HUES6 (cell line): Measurements from ENCODE around the gene PPP6R1.

ENCODE experiments used
- H3K27ac ChIP-seq: 2 replicates; pipeline ENCODE4 v1.7.0; 2013; ENCODE audit warnings: low read depth, mild to moderate bottlenecking, low read length, inconsistent platforms
- H3K27me3 ChIP-seq: 2 replicates; pipeline ENCODE4 v1.6.1; 2013; ENCODE audit warnings: low read length; ENCODE audit not compliant: control insufficient read depth, insufficient read depth
- H3K36me3 ChIP-seq: 2 replicates; pipeline ENCODE4 v1.6.1; 2013; ENCODE audit warnings: low read length; ENCODE audit not compliant: control insufficient read depth, insufficient read depth
- H3K4me1 ChIP-seq: 2 replicates; pipeline ENCODE4 v1.6.1; 2013; ENCODE audit warnings: low read length; ENCODE audit not compliant: control insufficient read depth, insufficient read depth
- H3K4me3 ChIP-seq: 2 replicates; pipeline ENCODE4 v1.5.1; 2013; ENCODE audit warnings: low read depth, low read length
- H3K9ac ChIP-seq: one replicate; pipeline ENCODE4 v1.6.1; 2013; ENCODE audit warnings: mild to moderate bottlenecking, low read length
- H3K9me3 ChIP-seq: 2 replicates; pipeline ENCODE4 v1.6.1; 2013; ENCODE audit warnings: low read depth, low read length; ENCODE audit not compliant: control insufficient read depth, insufficient read depth

Gene PPP6R1

DNA sequence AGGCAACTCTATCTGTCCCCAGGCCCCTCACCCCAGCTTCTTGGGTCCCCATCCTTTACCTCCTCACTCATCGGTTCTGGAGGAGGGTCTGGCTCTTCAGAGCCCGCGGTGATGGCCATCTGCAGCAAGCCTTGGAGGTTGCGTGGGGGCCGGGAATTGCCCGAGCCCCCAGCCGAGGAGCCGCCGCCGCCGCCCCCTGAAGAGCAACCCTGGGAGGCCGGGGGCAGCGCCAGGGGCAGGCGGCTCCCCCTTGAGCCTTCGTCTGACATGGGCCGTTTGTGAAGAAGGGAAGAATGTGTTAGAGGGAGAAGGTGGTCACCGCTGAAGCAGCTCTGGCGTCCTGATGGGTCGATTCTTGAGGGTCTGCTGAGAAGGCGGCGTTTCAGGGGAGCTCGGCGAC is 20.5 kb upstream of the PPP6R1 start:
- H3K9ac ChIP-seq, result peak overlapping the region; percentile 67
- no peaks in the 10 kb centered on the region for H3K9me3 ChIP-seq
- H3K4me1 ChIP-seq, result peaks cover 8% of the 10 kb centered on the region
- no peak overlapping the region for H3K27ac ChIP-seq
- peaks cover 10% of the 10 kb centered on the region for H3K36me3 ChIP-seq
- H3K27me3 ChIP-seq, result no peaks in the 10 kb centered on the region
- H3K4me3 ChIP-seq, result peak overlapping the region; percentile 75

GRCh38 chr19:55278391-55279135 is 19.7 kb upstream of the PPP6R1 start:
- H3K4me1 ChIP-seq, result peaks cover 8% of the 10 kb centered on the region
- peaks cover 15% of the 10 kb centered on the region for H3K36me3 ChIP-seq
- peak overlapping the region; percentile 75 for H3K4me3 ChIP-seq
- H3K9ac ChIP-seq, result peak overlapping the region; percentile 17
- no peak overlapping the region for H3K27ac ChIP-seq
- no peaks in the 10 kb centered on the region for H3K27me3 ChIP-seq
- no peaks in the 10 kb centered on the region for H3K9me3 ChIP-seq

DNA sequence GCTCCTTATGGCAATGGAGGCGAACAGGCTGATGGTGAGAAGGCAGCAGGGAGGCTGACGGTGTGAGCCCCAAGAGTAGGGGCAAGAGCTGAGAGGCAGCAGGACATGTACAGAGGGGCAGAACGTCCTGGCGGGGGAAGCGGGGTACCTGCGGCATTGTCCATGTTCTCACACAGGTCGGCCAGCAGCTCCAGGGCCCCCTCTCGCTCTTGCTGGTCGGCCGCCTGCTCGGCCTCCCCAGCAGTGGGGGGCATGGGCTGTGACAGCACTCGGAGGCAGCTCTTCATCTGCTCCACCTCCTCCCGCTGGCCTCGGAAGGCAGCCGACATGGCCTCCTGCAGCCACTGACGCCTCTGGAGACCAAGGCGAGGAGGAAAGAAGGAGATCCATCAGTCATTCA is 18.7 kb upstream of the PPP6R1 start:
- peaks cover 8% of the 10 kb centered on the region for H3K4me1 ChIP-seq
- H3K27ac ChIP-seq, result no peak overlapping the region
- H3K4me3 ChIP-seq, result no peak overlapping the region
- H3K36me3 ChIP-seq, result peaks cover 22% of the 10 kb centered on the region
- H3K9me3 ChIP-seq, result no peaks in the 10 kb centered on the region
- H3K27me3 ChIP-seq, result no peaks in the 10 kb centered on the region
- H3K9ac ChIP-seq, result no peak overlapping the region

DNA sequence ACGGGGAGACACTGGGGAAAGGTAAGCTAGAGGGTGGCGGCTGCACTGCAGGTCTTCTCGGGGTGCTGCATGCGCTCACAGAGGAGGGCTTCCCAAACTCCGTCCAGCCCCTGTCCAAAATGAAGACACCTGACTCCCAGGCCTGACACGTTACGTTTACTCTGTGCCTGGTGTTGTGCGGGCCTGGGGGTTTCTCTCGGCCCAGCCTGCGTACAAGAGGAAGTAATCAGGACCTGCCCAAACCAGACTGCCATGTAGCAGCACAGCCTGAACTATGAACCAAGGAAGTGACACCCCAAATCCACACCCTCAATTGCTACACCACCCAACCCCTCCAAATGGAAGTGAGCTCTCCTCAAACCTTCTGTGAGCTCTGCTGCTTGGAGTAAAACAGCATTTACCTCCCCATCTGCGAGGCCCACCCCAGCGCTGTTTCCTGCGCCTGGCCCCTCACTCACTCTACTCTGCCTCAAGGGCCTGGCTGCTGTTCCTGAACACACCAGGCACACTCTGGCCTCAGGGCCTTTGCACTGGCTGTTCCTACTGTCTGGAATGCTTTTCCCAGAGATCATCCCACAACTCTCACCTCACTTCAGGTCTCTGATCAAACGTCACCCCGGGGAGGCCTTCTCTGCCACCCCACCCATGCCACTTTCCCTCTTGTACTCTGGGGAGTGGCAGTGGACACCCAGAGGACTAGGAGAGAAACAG is 18.1 kb upstream of the PPP6R1 start:
- no peak overlapping the region for H3K9ac ChIP-seq
- H3K36me3 ChIP-seq, result peaks cover 22% of the 10 kb centered on the region
- H3K4me3 ChIP-seq, result no peak overlapping the region
- H3K27ac ChIP-seq, result no peak overlapping the region
- no peaks in the 10 kb centered on the region for H3K9me3 ChIP-seq
- H3K27me3 ChIP-seq, result no peaks in the 10 kb centered on the region
- peaks cover 8% of the 10 kb centered on the region for H3K4me1 ChIP-seq

DNA sequence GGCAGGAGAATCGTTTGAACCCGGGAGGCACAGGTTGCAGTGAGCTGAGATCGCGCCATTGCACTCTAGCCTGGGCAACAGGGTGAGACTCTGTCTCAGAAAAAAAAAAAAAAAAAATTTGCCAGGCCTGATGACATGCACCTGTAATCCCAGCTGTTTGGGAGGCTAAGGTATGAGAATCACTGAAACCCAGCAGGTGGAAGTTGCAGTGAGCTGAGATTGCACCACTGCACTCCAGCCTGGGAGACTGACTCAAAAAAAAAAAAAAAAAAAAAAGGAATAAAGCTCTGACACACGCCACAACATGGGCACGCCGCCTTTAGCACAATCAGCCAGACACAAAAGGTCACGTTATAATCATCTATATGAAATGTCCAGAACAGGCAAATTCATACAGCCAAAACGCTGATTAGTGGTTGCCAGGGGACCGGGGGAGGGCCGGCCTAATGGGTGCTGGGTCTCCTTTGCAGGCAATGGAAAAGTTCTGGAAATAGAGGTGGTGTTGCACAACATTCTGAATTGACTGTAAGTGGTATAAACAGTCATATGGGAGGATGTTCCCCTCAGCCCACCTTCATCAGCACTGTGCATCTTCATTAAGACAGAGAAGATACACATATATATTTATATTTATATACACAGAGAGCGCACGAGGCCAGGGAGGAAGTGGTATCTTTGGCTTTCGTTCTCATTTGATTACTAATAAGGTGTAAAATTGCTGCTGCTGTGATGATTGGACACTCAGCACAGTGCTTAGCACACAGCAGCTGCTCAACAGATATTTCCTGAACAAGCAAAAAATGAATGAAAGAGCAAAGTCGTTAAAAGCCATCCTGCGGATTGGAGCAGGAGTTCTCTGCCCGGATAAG is 17.3 kb upstream of the PPP6R1 start:
- Histone ChIP-seq H3K27ac (no peak overlapping the region), H3K9ac (no peak overlapping the region), H3K4me3 (no peak overlapping the region)

GRCh38 chr19:55273978-55274707 is 15.3 kb upstream of the PPP6R1 start:
- Histone ChIP-seq H3K36me3 (peaks cover 22% of the 10 kb centered on the region), H3K9me3 (no peaks in the 10 kb centered on the region), H3K4me1 (no peaks in the 10 kb centered on the region; the same call in 1 of the 2 replicates), H3K27ac (no peak overlapping the region), H3K9ac (no peak overlapping the region), H3K27me3 (no peaks in the 10 kb centered on the region), H3K4me3 (no peak overlapping the region)

More for the DNA sequence above, 17.3 kb upstream of the PPP6R1 start:
- Histone ChIP-seq H3K9me3 (no peaks in the 10 kb centered on the region), H3K36me3 (peaks cover 22% of the 10 kb centered on the region), H3K4me1 (peaks cover 7% of the 10 kb centered on the region), H3K27me3 (no peaks in the 10 kb centered on the region)

DNA sequence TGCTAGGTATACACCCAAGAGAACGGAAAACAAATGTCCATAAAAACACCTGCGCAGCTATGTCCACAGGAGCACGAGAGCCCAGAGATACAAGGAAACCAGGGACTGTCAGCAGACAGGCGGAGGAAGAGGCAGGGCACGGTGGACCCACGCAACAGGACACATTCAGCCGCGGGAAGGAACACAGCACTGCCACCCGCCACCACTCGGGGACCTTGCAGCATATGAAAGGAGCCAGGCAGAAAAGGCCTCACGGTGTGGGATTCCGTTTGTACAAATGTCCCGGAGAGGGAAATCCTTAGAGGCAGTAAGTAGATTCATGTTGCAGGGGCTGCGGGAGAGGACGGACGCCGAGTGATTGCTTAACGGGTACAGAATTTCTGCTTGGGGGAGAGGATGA is 13.3 kb upstream of the PPP6R1 start:
- Histone ChIP-seq H3K4me3 (no peak overlapping the region), H3K9ac (no peak overlapping the region), H3K9me3 (no peaks in the 10 kb centered on the region), H3K36me3 (peaks cover 19% of the 10 kb centered on the region), H3K4me1 (no peaks in the 10 kb centered on the region; the same call in 1 of the 2 replicates), H3K27ac (no peak overlapping the region), H3K27me3 (no peaks in the 10 kb centered on the region)

DNA sequence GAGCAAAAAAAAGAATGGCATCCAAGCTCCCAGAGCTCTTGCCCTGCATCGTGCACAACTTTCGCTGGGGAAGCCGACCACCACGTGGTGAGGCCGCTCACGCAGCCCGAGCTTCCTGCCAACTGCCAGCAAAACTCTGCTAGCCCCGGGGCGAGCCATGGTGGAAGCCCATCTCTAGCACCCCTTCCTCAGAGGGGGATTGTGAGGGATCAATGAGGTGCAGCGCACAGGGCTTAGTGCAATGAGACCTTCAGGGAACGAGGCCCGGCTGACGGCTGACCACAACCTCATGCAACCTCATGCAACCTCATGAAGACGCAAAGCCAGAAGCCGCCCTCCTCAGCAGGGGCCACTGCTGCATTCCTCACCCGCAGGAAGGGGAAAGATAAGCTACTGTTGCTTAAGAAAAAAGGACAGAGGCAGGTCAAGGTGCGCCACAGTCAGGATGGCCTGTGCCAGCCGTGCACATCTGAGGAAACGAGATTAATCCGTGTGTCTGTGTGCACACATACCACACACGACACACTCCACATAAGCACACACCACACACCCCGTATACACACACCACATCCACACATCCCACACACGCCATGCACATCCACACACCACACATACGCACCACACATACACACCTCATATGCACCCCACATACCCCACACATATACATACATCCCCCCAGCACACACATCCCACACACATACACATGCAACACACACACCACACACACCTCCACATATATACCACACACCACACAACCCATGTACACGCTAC is 11.5 kb upstream of the PPP6R1 start:
- H3K4me3 ChIP-seq, result no peak overlapping the region
- H3K27ac ChIP-seq, result no peak overlapping the region
- no peaks in the 10 kb centered on the region; the same call in 1 of the 2 replicates for H3K4me1 ChIP-seq
- no peak overlapping the region for H3K9ac ChIP-seq
- H3K27me3 ChIP-seq, result no peaks in the 10 kb centered on the region
- H3K36me3 ChIP-seq, result peaks cover 12% of the 10 kb centered on the region; the same call in 1 of the 2 replicates
- peaks cover 7% of the 10 kb centered on the region; the same call in 1 of the 2 replicates for H3K9me3 ChIP-seq

DNA sequence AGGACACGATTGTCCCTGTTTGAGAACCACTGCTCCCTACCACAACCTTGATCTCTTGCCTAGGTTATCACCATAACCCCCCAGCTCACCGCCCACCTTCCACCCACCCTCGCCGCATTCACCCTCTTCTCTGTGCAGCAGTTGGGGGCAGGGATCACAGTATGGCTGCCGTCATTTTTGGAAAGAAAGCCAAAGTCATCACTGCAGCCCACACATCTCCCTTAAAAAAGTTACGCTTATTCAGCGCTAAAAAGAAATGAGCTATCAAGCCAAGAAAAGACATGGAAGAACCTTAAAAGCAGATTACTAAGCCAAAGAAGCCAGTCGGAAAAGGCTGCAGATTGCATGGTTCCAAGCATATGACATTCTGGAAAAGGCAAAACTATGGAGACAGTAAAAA is 10.5 kb upstream of the PPP6R1 start:
- Histone ChIP-seq H3K27ac (no peak overlapping the region), H3K9me3 (peaks cover 7% of the 10 kb centered on the region; the same call in 1 of the 2 replicates), H3K27me3 (no peaks in the 10 kb centered on the region), H3K4me1 (no peaks in the 10 kb centered on the region; the same call in 1 of the 2 replicates), H3K4me3 (no peak overlapping the region), H3K36me3 (peaks cover 12% of the 10 kb centered on the region; the same call in 1 of the 2 replicates), H3K9ac (no peak overlapping the region)

- no peak overlapping the region for H3K27ac ChIP-seq
- H3K4me1 ChIP-seq, result no peaks in the 10 kb centered on the region; the same call in 1 of the 2 replicates
- no peaks in the 10 kb centered on the region for H3K27me3 ChIP-seq
- H3K36me3 ChIP-seq, result no peaks in the 10 kb centered on the region
- H3K4me3 ChIP-seq, result no peak overlapping the region
- no peak overlapping the region for H3K9ac ChIP-seq
- H3K9me3 ChIP-seq, result peaks cover 7% of the 10 kb centered on the region; the same call in 1 of the 2 replicates
Observed at GRCh38 chr19:55266840-55267239, 8.0 kb upstream of the PPP6R1 start.
